ENCODE measurements around the gene NME2.

Gene NME2

GRCh38 chr17:51166198-51166986 is at the start of gene NME2:
NME2 (plus strand) TSS chr17:51166411; CDS start chr17:51166831, 420 bp downstream.
- DNase-seq, result peak; percentile 77

- DNase-seq, result no peak
Measured at GRCh38 chr17:51118330-51119195, 47.6 kb upstream of the NME2 start.

GRCh38 chr17:51119415-51120356 is 46.5 kb upstream of the NME2 start:
- DNase-seq, result peak; percentile 28

GRCh38 chr17:51120357-51120738 is 45.9 kb upstream of the NME2 start:
- DNase-seq, result peak; percentile 46

- peak; percentile 87 for DNase-seq
Measured at GRCh38 chr17:51120739-51121619, 45.2 kb upstream of the NME2 start, which contains the start of gene SPAG9. SPAG9 (minus strand) TSS chr17:51120868; CDS start chr17:51120656, 212 bp downstream.

- peak; percentile 86 for DNase-seq
Measured at GRCh38 chr17:51121620-51122472, 44.4 kb upstream of the NME2 start.

- peak; percentile 19 for DNase-seq
Measured at GRCh38 chr17:51122473-51123115, 43.6 kb upstream of the NME2 start.

GRCh38 chr17:51124640-51125503 is 41.3 kb upstream of the NME2 start:
- no peak for DNase-seq

- DNase-seq, result no peak
Measured at GRCh38 chr17:51128076-51128475, 38.1 kb upstream of the NME2 start.

GRCh38 chr17:51132964-51133319 is 33.3 kb upstream of the NME2 start:
- DNase-seq, result no peak

- no peak for DNase-seq
Measured at GRCh38 chr17:51133365-51133764, 32.8 kb upstream of the NME2 start.

GRCh38 chr17:51135956-51136355 is 30.3 kb upstream of the NME2 start:
- no peak for DNase-seq

GRCh38 chr17:51142597-51142996 is 23.6 kb upstream of the NME2 start:
- DNase-seq, result no peak

- no peak for DNase-seq
Measured at GRCh38 chr17:51144266-51145022, 21.8 kb upstream of the NME2 start.

- no peak for DNase-seq
Measured at GRCh38 chr17:51147650-51148049, 18.6 kb upstream of the NME2 start.

- DNase-seq, result no peak
Measured at GRCh38 chr17:51149163-51149562, 17.0 kb upstream of the NME2 start.

GRCh38 chr17:51150932-51151331 is 15.3 kb upstream of the NME2 start:
- no peak for DNase-seq

GRCh38 chr17:51152766-51153209 is 13.4 kb upstream of the NME2 start:
- DNase-seq, result no peak
